ENCODE data around the gene LHX8. TPM values are rescaled to one million over a fixed set of nuclear protein-coding genes. Genes with fewer than 3 reads are reported as not detected.
"Not testable (repeated sequence)": the region's sequence is repeated elsewhere in the genome, so short reads cannot be mapped to it uniquely, and the experiment has no call there.

The LHX8 gene
- total RNA-seq, 1 experiment from 2014 or later, result not detected

GRCh38 chr1:75171876-75172275, 37.7 kb downstream of the LHX8 start:
- intact Hi-C loops (cut with micrococcal nuclease; ENCODE audit: unreplicated experiment), result no loop called here
- TF ChIP-seq EZH2 (IDR thresholded peaks at IDR 0.05; ENCODE audit: borderline replicate concordance, low read depth, low read length, poor library complexity, severe bottlenecking) (no peak), CTCF (conservative IDR thresholded peaks at IDR 0.05; ENCODE audit: low read depth, low read length) (no peak)
- no peaks in the 10 kb centered on the region for H3K36me3 ChIP-seq (ENCODE audit: insufficient read depth, low read length, poor library complexity, severe bottlenecking)
- H3K9me3 ChIP-seq (ENCODE audit: low read depth, low read length, poor library complexity, severe bottlenecking), result no peaks in the 10 kb centered on the region
- DNase-seq (ENCODE audit: low spot score), result no peak
- H3K4me1 ChIP-seq (ENCODE audit: insufficient read depth, low read length, poor library complexity, severe bottlenecking), result no peaks in the 10 kb centered on the region
- H3K27me3 ChIP-seq (replicated peaks; ENCODE audit: insufficient read depth, low read depth, low read length, poor library complexity), result peaks cover 7% of the 10 kb centered on the region
- ChIA-PET CTCF (no interaction called here), POLR2A (ENCODE audit: low non-redundant PET) (no interaction called here)
- BruUV-seq (replicated peaks), result no TSS peak
- H3K27ac ChIP-seq (ENCODE audit: low read depth, low read length, poor library complexity, severe bottlenecking), result no peak overlapping the region
- H3K4me3 ChIP-seq (ENCODE audit: low read depth, low read length, poor library complexity, severe bottlenecking), result no peak overlapping the region

GRCh38 chr1:75172556-75172955, 38.4 kb downstream of the LHX8 start:
- Histone ChIP-seq H3K27ac (ENCODE audit: low read depth, low read length, poor library complexity, severe bottlenecking) (no peak overlapping the region), H3K9me3 (ENCODE audit: low read depth, low read length, poor library complexity, severe bottlenecking) (no peaks in the 10 kb centered on the region), H3K36me3 (ENCODE audit: insufficient read depth, low read length, poor library complexity, severe bottlenecking) (no peaks in the 10 kb centered on the region), H3K27me3 (replicated peaks; ENCODE audit: insufficient read depth, low read depth, low read length, poor library complexity) (peaks cover 2% of the 10 kb centered on the region), H3K4me1 (ENCODE audit: insufficient read depth, low read length, poor library complexity, severe bottlenecking) (no peaks in the 10 kb centered on the region), H3K4me3 (ENCODE audit: low read depth, low read length, poor library complexity, severe bottlenecking) (no peak overlapping the region)
- no peak for TF ChIP-seq CTCF (conservative IDR thresholded peaks at IDR 0.05; ENCODE audit: low read depth, low read length)
- no peak for TF ChIP-seq EZH2 (IDR thresholded peaks at IDR 0.05; ENCODE audit: borderline replicate concordance, low read depth, low read length, poor library complexity, severe bottlenecking)
- BruUV-seq (replicated peaks), result no TSS peak
- intact Hi-C loops (cut with micrococcal nuclease; ENCODE audit: unreplicated experiment), result no loop called here
- ChIA-PET POLR2A (ENCODE audit: low non-redundant PET) (no interaction called here), CTCF (no interaction called here)
- DNase-seq (ENCODE audit: low spot score), result no peak

GRCh38 chr1:75174031-75174760, 40.0 kb downstream of the LHX8 start:
- Histone ChIP-seq H3K4me1 (ENCODE audit: insufficient read depth, low read length, poor library complexity, severe bottlenecking) (no peaks in the 10 kb centered on the region), H3K4me3 (ENCODE audit: low read depth, low read length, poor library complexity, severe bottlenecking) (no peak overlapping the region), H3K27ac (ENCODE audit: low read depth, low read length, poor library complexity, severe bottlenecking) (no peak overlapping the region), H3K36me3 (ENCODE audit: insufficient read depth, low read length, poor library complexity, severe bottlenecking) (no peaks in the 10 kb centered on the region), H3K27me3 (replicated peaks; ENCODE audit: insufficient read depth, low read depth, low read length, poor library complexity) (no peaks in the 10 kb centered on the region), H3K9me3 (ENCODE audit: low read depth, low read length, poor library complexity, severe bottlenecking) (no peaks in the 10 kb centered on the region)
- BruUV-seq (replicated peaks), result no TSS peak
- POLR2A ChIA-PET (ENCODE audit: low non-redundant PET), result no interaction called here
- DNase-seq (ENCODE audit: low spot score), result no peak
- TF ChIP-seq EZH2 (IDR thresholded peaks at IDR 0.05; ENCODE audit: borderline replicate concordance, low read depth, low read length, poor library complexity, severe bottlenecking) (no peak), CTCF (conservative IDR thresholded peaks at IDR 0.05; ENCODE audit: low read depth, low read length) (no peak)
- intact Hi-C loops (cut with micrococcal nuclease; ENCODE audit: unreplicated experiment), result no loop called here
- CTCF ChIA-PET, result no interaction called here

- CTCF ChIA-PET; POLR2A ChIA-PET (ENCODE audit: low non-redundant PET): not testable (repeated sequence)
Measured at GRCh38 chr1:75181214-75181955, 47.2 kb downstream of the LHX8 start.

More at GRCh38 chr1:75181214-75181955, 47.2 kb downstream of the LHX8 start:
- H3K36me3 ChIP-seq (ENCODE audit: insufficient read depth, low read length, poor library complexity, severe bottlenecking); H3K4me3 ChIP-seq (ENCODE audit: low read depth, low read length, poor library complexity, severe bottlenecking); DNase-seq (ENCODE audit: low spot score); H3K4me1 ChIP-seq (ENCODE audit: insufficient read depth, low read length, poor library complexity, severe bottlenecking); intact Hi-C loops (cut with micrococcal nuclease; ENCODE audit: unreplicated experiment); H3K27ac ChIP-seq (ENCODE audit: low read depth, low read length, poor library complexity, severe bottlenecking); H3K9me3 ChIP-seq (ENCODE audit: low read depth, low read length, poor library complexity, severe bottlenecking); BruUV-seq (replicated peaks); H3K27me3 ChIP-seq (replicated peaks; ENCODE audit: insufficient read depth, low read depth, low read length, poor library complexity): not testable (repeated sequence)
